HG03039 (cell line): ENCODE measurements around the gene BAIAP2.
"Not testable (repeated sequence)": the region's sequence is repeated elsewhere in the genome, so short reads cannot be mapped to it uniquely, and the experiment has no call there.

Source experiments
- ATAC-seq: cut with Tn5 transposase; IDR thresholded peaks from one replicate; pipeline ENCODE4 v1.9.1; 2021; ENCODE audit warnings: mild to moderate bottlenecking, moderate library complexity; ENCODE audit not compliant: unreplicated experiment

Gene BAIAP2

GRCh38 chr17:81000631-81001357 lies 34.2 kb upstream of the BAIAP2 start:
- ATAC-seq = no peak

GRCh38 chr17:81002013-81002384 lies 33.0 kb upstream of the BAIAP2 start:
- ATAC-seq = no peak

GRCh38 chr17:81002409-81003361 lies 32.3 kb upstream of the BAIAP2 start:
- ATAC-seq = no peak

- ATAC-seq = no peak
Observed at GRCh38 chr17:81003711-81004475, 31.1 kb upstream of the BAIAP2 start.

- no peak for ATAC-seq
Observed at GRCh38 chr17:81006891-81007290, 28.1 kb upstream of the BAIAP2 start.

- no peak for ATAC-seq
Observed at GRCh38 chr17:81008140-81008539, 26.8 kb upstream of the BAIAP2 start.

- ATAC-seq = no peak
Observed at GRCh38 chr17:81009136-81009535, 25.8 kb upstream of the BAIAP2 start.

GRCh38 chr17:81010935-81011334 lies 24.0 kb upstream of the BAIAP2 start:
- no peak for ATAC-seq

GRCh38 chr17:81011951-81012350 lies 23.0 kb upstream of the BAIAP2 start:
- ATAC-seq = no peak

- no peak for ATAC-seq
Observed at GRCh38 chr17:81012574-81013447, 22.1 kb upstream of the BAIAP2 start.

GRCh38 chr17:81013642-81014041 lies 21.3 kb upstream of the BAIAP2 start:
- ATAC-seq = no peak

- no peak for ATAC-seq
Observed at GRCh38 chr17:81015136-81015535, 19.8 kb upstream of the BAIAP2 start.

- no peak for ATAC-seq
Observed at GRCh38 chr17:81016575-81016974, 18.4 kb upstream of the BAIAP2 start.

GRCh38 chr17:81017330-81017729 lies 17.6 kb upstream of the BAIAP2 start:
- ATAC-seq = not testable (repeated sequence)

- no peak for ATAC-seq
Observed at GRCh38 chr17:81018044-81018802, 16.7 kb upstream of the BAIAP2 start.

- no peak for ATAC-seq
Observed at GRCh38 chr17:81019563-81020442, 15.1 kb upstream of the BAIAP2 start.

GRCh38 chr17:81020443-81020766 lies 14.5 kb upstream of the BAIAP2 start:
- no peak for ATAC-seq

GRCh38 chr17:81020767-81021497 lies 14.0 kb upstream of the BAIAP2 start:
- ATAC-seq = no peak
